GM21528 (cell line): ENCODE results near the gene FAM131A.

Experiments used
- ATAC-seq: cut with Tn5 transposase; IDR thresholded peaks from one replicate; pipeline ENCODE4 v1.9.1; 2021; ENCODE audit warnings: mild to moderate bottlenecking, moderate library complexity; ENCODE audit not compliant: unreplicated experiment, low FRiP score

The FAM131A gene

GRCh38 chr3:184388936-184389230 lies 51.5 kb downstream of the FAM131A start:
- no peak for ATAC-seq

- no peak for ATAC-seq
Measured at GRCh38 chr3:184389384-184389783, 52.0 kb downstream of the FAM131A start.

GRCh38 chr3:184389935-184390528 lies 52.6 kb downstream of the FAM131A start:
- ATAC-seq, result no peak

- no peak for ATAC-seq
Measured at GRCh38 chr3:184391266-184391665, 53.9 kb downstream of the FAM131A start.

- no peak for ATAC-seq
Measured at GRCh38 chr3:184395320-184395660, 57.9 kb downstream of the FAM131A start.
